GM21390 (cell line): ENCODE data around the gene SAP30L.

Experiments used
- ATAC-seq: cut with Tn5 transposase; IDR thresholded peaks from one replicate; pipeline ENCODE4 v1.9.1; 2021; ENCODE audit not compliant: unreplicated experiment

Gene SAP30L

GRCh38 chr5:154464438-154464837 lies 18.6 kb downstream of the SAP30L start:
- no peak for ATAC-seq

DNA sequence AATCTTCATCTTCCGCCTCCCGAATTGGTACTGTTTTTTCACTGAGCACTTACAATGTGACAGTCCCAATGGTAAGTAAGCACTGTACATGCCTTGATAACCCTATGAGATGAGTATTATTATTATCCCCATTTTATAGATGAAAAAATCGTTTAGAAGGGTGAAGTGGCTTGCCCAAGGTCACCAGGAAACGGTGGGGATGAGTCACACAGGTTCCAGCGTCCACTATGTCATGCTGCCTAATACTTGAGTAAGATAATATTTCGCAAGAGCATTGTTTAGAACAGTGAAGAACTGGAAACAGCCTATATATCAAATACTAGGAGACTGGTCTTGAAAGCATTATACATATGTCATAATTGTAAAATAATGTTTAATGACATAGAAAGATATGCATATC lies 19.4 kb downstream of the SAP30L start:
- ATAC-seq: no peak

GRCh38 chr5:154466147-154466546 lies 20.4 kb downstream of the SAP30L start:
- ATAC-seq: no peak

- no peak for ATAC-seq
Measured at GRCh38 chr5:154466671-154467070, 20.9 kb downstream of the SAP30L start.

- ATAC-seq: peak; percentile 93
Measured at GRCh38 chr5:154467655-154468354, 22.0 kb downstream of the SAP30L start.

- no peak for ATAC-seq
Measured at GRCh38 chr5:154470137-154470536, 24.3 kb downstream of the SAP30L start.

DNA sequence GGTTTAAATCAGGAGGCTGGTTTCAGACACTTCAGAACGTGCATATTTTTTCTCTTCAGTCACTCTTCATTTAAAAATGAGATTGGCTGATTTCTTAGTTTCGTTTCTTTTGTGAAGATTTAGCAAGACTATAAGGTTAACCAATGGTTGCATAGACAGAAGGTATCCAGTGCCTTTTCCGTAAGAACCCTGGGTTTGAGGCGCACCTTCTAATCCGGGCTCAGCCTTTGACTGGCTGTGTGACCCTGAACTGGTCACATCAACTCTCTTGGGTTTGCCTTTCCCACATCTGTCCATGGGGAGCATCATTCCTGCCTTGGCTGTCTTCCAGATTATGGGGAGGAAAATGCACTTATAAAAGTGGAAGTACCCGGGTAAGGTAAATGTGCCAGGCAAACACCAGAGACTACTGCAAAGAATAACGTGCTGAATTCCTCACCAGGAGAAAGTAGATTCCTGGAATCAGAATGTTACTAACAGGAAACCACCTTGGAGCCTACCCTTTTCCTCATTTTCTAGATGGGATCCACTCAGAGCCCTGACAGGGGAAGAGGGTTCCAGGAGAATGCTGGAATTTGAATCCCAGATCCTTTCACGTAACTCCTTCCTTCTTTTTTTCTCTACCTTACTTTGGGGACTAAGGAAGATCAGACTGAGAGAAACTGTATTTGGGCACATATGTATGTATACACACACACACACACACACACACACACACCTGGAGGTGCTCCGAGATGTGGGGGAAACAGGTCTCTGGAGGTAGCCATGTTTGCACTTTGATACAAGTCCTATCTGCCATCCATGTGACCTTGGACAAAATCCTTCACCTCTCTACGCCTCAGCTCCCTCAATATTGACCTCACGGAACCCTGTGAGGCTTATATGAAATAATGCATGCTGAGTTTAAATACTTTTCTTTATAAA lies 25.4 kb downstream of the SAP30L start:
- ATAC-seq: no peak

DNA sequence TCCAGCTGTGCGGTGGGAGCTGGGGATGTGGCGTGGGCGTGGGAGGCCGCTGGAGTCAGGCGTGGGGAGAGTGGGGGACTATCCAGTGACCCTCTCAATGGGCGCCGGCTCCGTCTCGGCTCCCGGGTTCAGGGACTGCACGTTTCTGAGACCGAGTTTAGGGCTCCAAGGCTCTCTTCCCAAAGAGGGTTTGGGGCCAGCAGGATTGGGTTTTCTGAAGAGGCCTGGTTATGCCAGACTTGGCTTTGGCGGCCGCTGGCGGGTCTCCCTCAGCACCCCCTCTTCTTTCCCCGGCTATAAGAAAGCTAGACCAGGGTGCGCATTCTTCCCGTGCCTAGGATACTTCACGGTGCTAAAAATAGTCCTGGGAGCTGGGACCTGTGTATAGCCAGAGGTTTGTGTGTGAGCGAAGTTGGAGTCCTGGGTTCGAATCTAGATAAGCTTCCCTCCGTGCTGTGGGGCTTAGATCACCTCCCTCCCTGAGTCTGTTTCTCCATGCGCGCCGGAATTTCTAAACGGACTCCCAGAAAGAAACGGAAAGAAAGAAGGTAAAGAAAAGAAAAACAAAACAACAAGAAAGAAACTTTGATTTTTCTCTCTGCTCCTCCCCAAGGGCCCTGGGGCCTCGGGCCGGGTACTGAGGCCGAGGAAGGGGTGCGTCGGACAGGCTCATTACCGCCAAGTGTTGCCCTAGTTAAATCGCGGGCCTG lies 27.2 kb downstream of the SAP30L start:
- no peak for ATAC-seq

GRCh38 chr5:154473581-154474283 lies 27.9 kb downstream of the SAP30L start:
- ATAC-seq: no peak

GRCh38 chr5:154474396-154475334 lies 28.9 kb downstream of the SAP30L start:
- ATAC-seq: no peak

GRCh38 chr5:154475591-154476353 lies 30.0 kb downstream of the SAP30L start:
- ATAC-seq: no peak

DNA sequence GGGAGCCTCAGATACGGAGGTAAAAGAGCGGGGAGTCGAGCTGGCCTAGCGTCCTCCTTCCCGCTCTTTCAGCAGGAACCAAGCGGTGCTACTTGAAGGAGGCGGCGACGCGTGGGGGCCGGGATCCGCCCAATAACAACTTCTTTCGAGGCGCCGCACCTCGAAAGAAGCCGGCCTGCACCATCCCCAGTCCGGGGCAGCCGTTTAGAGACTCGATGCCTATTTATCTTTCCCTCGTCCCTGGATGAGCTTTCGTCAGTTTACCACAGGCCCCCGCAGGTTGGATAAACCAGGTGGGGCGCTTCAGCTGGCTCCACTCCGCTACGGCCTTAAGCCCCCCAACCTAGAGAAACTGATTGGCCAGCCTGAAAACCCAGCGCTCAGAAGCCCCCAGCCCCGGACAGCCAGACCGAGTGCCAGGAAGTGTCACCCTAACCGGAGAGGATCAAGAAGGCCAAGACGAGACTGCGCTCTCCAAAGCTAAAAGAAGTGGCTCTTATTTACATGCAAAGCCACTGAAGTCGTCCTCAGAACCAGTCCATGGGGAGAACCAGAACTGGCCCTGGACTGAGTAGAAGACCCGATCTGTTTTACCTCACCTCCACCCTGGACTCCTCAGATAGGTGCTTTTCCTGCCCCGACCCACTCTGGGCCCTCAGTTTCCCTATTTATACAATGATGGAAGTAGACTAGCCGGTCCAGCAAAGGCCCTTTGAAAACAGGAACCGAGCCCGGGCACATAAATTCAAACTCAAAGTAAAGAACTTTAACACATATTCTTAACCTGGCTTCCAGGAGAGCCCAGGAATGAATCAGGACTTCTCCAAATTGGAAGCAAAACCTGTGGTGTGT lies 30.8 kb downstream of the SAP30L start:
- ATAC-seq: no peak

GRCh38 chr5:154477382-154478223 lies 31.8 kb downstream of the SAP30L start:
- no peak for ATAC-seq

- ATAC-seq: no peak
Measured at GRCh38 chr5:154478224-154478565, 32.4 kb downstream of the SAP30L start, which contains the start of gene HAND1. Gene HAND1, minus strand, starts transcription at chr5:154478227. Its CDS starts 219 bp downstream, at chr5:154478008.

GRCh38 chr5:154478752-154479159 lies 33.0 kb downstream of the SAP30L start:
- ATAC-seq: no peak

GRCh38 chr5:154479160-154479943 lies 33.6 kb downstream of the SAP30L start:
- ATAC-seq: no peak
